ENCODE data around the gene SLX9. TPM values are rescaled to one million over a fixed set of nuclear protein-coding genes. Genes with fewer than 3 reads are reported as not detected.

SLX9 gene
- polyA plus RNA-seq, 1 donor (not counting 4 experiments of a cell fraction or from before 2014, with no cell fraction given): 21.8 TPM

DNA sequence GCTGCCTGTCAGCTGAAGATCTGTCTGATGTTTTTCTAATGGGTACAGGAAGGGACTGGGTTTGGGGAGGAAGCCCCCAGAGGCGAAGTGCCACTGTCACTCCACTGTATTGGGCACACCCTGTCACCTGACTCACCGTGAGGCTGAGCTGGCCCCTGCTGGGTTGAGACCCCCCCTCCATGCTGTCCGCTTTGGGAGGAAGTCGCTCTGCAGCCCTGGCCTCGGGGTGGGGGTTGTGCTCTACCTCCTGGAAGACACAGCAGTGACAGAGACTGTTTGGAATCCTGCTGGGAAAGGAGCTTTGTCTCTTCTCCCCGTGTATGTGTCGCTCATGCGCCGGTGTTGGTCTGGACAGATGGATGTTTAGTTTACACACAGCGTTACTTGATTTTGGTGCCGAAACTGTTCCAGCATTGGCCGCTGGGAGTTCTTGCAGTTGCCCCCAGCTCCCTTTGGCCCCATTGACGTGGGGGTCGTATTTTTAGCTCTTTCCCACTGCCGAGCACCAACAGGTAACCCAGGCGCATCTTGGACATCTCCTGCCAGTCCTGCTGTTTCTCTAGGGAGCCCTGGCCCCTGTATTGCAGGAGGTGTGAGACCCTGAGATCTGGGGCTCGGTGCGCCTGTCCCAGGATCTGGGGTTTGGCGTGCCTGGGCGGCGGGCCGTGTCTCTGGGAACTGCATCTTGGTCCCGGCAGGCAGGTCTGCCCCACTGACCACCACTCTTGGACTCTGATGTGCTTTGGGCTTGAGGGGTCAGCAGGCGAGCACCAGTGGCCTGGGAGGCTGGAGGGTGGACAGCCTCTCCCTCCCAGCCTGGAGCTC lies 30.3 kb downstream of the SLX9 start:
- Histone ChIP-seq H3K9ac (ENCODE audit: control insufficient read depth, extremely low read depth, insufficient read depth, low read length) (no peak overlapping the region), H3K4me2 (ENCODE audit: control insufficient read depth, extremely low read depth, insufficient read depth, low read depth, low read length) (no peak overlapping the region), H3K4me1 (ENCODE audit: control insufficient read depth, extremely low read depth, insufficient read depth, low read length) (peaks cover 12% of the 10 kb centered on the region), H2AFZ (ENCODE audit: control insufficient read depth, low read length) (no peak overlapping the region), H3K79me2 (ENCODE audit: control insufficient read depth, insufficient read depth, low read length) (peaks cover 12% of the 10 kb centered on the region), H3K9me3 (ENCODE audit: control insufficient read depth, low read depth, low read length) (no peaks in the 10 kb centered on the region), H3K27me3 (ENCODE audit: control insufficient read depth, extremely low read depth, insufficient read depth, low read length) (no peaks in the 10 kb centered on the region), H3K36me3 (ENCODE audit: control insufficient read depth in 2 of 2, extremely low read depth in 1 of 2, insufficient read depth in 2 of 2, low read length in 2 of 2) (peaks cover 18 to 19% of the 10 kb centered on the region in 2 experiments), H4K20me1 (ENCODE audit: control insufficient read depth, extremely low read depth, insufficient read depth, low read length) (no peaks in the 10 kb centered on the region), H3K4me3 (ENCODE audit: control insufficient read depth in 2 of 3, extremely low read depth in 1 of 3, insufficient read depth in 2 of 3, low read depth in 1 of 3, low read length in 3 of 3) (no peak overlapping the region), H3K27ac (ENCODE audit: control insufficient read depth, insufficient read depth, low read length) (no peak overlapping the region), H3K9me1 (ENCODE audit: control insufficient read depth, extremely low read depth, insufficient read depth, low read length) (no peaks in the 10 kb centered on the region)
- TF ChIP-seq, protein P1, sequence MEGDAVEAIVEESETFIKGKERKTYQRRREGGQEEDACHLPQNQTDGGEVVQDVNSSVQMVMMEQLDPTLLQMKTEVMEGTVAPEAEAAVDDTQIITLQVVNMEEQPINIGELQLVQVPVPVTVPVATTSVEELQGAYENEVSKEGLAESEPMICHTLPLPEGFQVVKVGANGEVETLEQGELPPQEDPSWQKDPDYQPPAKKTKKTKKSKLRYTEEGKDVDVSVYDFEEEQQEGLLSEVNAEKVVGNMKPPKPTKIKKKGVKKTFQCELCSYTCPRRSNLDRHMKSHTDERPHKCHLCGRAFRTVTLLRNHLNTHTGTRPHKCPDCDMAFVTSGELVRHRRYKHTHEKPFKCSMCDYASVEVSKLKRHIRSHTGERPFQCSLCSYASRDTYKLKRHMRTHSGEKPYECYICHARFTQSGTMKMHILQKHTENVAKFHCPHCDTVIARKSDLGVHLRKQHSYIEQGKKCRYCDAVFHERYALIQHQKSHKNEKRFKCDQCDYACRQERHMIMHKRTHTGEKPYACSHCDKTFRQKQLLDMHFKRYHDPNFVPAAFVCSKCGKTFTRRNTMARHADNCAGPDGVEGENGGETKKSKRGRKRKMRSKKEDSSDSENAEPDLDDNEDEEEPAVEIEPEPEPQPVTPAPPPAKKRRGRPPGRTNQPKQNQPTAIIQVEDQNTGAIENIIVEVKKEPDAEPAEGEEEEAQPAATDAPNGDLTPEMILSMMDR (optimal IDR thresholded peaks at IDR 0.05 in 1 of 3, IDR thresholded peaks at IDR 0.05 in 1 of 3, conservative IDR thresholded peaks at IDR 0.05 in 1 of 3; ENCODE audit: extremely low read depth in 1 of 3, insufficient read depth in 2 of 3, low read length in 3 of 3): no peak
- TF ChIP-seq EZH2 (IDR thresholded peaks at IDR 0.05; ENCODE audit: low read length): no peak
- FAIRE-seq (no peak), DNase-seq (ENCODE audit: low read depth, low spot score) (no peak)
- dilution Hi-C loops (cut with MboI; ENCODE audit: extremely low pct_ligation_motif_present, low sequenced_read_pairs): no loop called here

DNA sequence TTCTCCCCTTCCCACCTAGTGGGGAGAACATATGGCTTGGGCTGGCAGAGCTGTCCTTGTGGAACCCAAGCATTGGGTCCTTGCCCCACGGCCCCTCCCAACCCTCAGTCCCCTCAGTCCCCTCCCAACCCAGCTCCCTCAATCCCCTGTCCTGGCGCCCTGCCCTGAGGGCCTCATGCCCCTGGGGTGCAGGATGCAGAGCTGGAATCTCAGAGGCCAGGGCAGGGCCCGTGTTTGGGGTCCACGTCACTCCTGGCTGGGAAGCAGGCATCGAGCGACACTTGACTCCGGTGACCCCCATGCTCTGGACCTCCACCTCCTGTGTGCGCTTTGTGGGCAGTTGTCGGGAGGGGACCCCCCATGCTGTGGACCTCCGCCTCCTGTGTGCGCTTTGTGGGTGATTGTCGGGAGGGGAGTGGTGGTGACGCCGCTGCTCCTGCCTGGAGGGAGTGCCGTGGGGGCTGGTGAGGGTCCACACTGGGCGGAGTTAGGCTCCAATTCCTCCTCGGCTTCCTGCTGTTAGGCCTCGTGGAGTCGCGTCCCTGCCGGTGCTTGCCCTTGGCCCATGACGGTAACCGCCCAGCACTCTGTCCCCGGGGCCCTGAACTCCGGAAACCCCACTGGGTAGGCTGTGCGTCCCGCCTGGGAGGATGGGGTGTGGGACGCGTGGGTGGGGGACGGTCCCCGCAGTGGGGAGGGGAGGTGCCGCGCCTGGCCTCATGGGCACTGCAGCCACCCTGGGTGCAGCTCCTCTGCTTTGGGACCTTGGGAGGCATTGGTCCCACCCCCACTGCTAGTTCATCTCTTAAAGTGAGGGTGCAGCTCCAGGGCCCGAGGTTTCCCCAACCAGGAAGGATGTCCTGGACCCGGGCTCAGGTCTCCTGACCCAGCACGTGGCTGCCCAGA lies 31.2 kb downstream of the SLX9 start:
- Histone ChIP-seq H3K36me3 (ENCODE audit: control insufficient read depth in 2 of 2, extremely low read depth in 1 of 2, insufficient read depth in 2 of 2, low read length in 2 of 2) (peaks cover 16 to 19% of the 10 kb centered on the region in 2 experiments), H3K9ac (ENCODE audit: control insufficient read depth, extremely low read depth, insufficient read depth, low read length) (no peak overlapping the region), H4K20me1 (ENCODE audit: control insufficient read depth, extremely low read depth, insufficient read depth, low read length) (no peaks in the 10 kb centered on the region), H3K9me3 (ENCODE audit: control insufficient read depth, low read depth, low read length) (no peaks in the 10 kb centered on the region), H3K4me1 (ENCODE audit: control insufficient read depth, extremely low read depth, insufficient read depth, low read length) (peaks cover 9% of the 10 kb centered on the region), H3K4me2 (ENCODE audit: control insufficient read depth, extremely low read depth, insufficient read depth, low read depth, low read length) (no peak overlapping the region), H3K9me1 (ENCODE audit: control insufficient read depth, extremely low read depth, insufficient read depth, low read length) (no peaks in the 10 kb centered on the region), H2AFZ (ENCODE audit: control insufficient read depth, low read length) (no peak overlapping the region), H3K79me2 (ENCODE audit: control insufficient read depth, insufficient read depth, low read length) (peaks cover 4% of the 10 kb centered on the region), H3K27ac (ENCODE audit: control insufficient read depth, insufficient read depth, low read length) (no peak overlapping the region), H3K4me3 (ENCODE audit: control insufficient read depth in 2 of 3, extremely low read depth in 1 of 3, insufficient read depth in 2 of 3, low read depth in 1 of 3, low read length in 3 of 3) (no peak overlapping the region), H3K27me3 (ENCODE audit: control insufficient read depth, extremely low read depth, insufficient read depth, low read length) (no peaks in the 10 kb centered on the region)
- no peak for DNase-seq (ENCODE audit: low read depth, low spot score)
- dilution Hi-C loops (cut with MboI; ENCODE audit: extremely low pct_ligation_motif_present, low sequenced_read_pairs): no loop called here
- no peak for TF ChIP-seq EZH2 (IDR thresholded peaks at IDR 0.05; ENCODE audit: low read length)
- TF ChIP-seq, protein P1 (optimal IDR thresholded peaks at IDR 0.05 in 1 of 3, IDR thresholded peaks at IDR 0.05 in 1 of 3, conservative IDR thresholded peaks at IDR 0.05 in 1 of 3; ENCODE audit: extremely low read depth in 1 of 3, insufficient read depth in 2 of 3, low read length in 3 of 3): no peak
- no peak for FAIRE-seq

Data from keratinocyte (primary cell).